HEK293 (cell line): ENCODE results near the gene METTL16.

Experiments used
- GLIS1 ChIP-seq: fragments of 450-650 bp; formaldehyde crosslinking; IDR thresholded peaks from 2 replicates; pipeline ENCODE4 v1.5.1; 2016; ENCODE audit warnings: missing biosample characterization, missing genetic modification characterization
- KLF16 ChIP-seq: fragments of 450-650 bp; formaldehyde crosslinking; IDR thresholded peaks from 2 replicates; pipeline ENCODE4 v1.5.1; 2017; ENCODE audit warnings: missing biosample characterization, missing genetic modification characterization
- KLF9 ChIP-seq: fragments of 450-650 bp; formaldehyde crosslinking; IDR thresholded peaks from 2 replicates; pipeline ENCODE4 v1.5.1; 2016; ENCODE audit warnings: missing biosample characterization, missing genetic modification characterization, low read depth
- SCRT2 ChIP-seq: fragments of 450-650 bp; formaldehyde crosslinking; IDR thresholded peaks from 2 replicates; pipeline ENCODE4 v1.5.1; 2016; ENCODE audit warnings: missing biosample characterization, missing genetic modification characterization
- SP2 ChIP-seq: fragments of 450-650 bp; formaldehyde crosslinking; IDR thresholded peaks from 2 replicates; pipeline ENCODE4 v1.5.1; 2016; ENCODE audit warnings: missing biosample characterization, missing genetic modification characterization
- SP3 ChIP-seq: fragments of 450-650 bp; formaldehyde crosslinking; IDR thresholded peaks from 2 replicates; pipeline ENCODE4 v1.5.1; 2016; ENCODE audit warnings: missing biosample characterization, missing genetic modification characterization
- TRIM28 ChIP-seq: IDR thresholded peaks from 2 replicates; pipeline ENCODE4 v1.6.1; 2011; ENCODE audit warnings: low read length, control low read depth, borderline replicate concordance
- WT1 ChIP-seq: fragments of 450-650 bp; formaldehyde crosslinking; IDR thresholded peaks from 2 replicates; pipeline ENCODE4 v1.5.1; 2016; ENCODE audit warnings: missing biosample characterization, missing genetic modification characterization
- ZBTB1 ChIP-seq: fragments of 450-650 bp; formaldehyde crosslinking; IDR thresholded peaks from 2 replicates; pipeline ENCODE4 v1.5.1; 2016; ENCODE audit warnings: missing biosample characterization, missing genetic modification characterization
- ZBTB7A ChIP-seq: fragments of 450-650 bp; formaldehyde crosslinking; IDR thresholded peaks from 2 replicates; pipeline ENCODE4 v1.5.1; 2016; ENCODE audit warnings: low read depth, missing biosample characterization, missing genetic modification characterization
- ZBTB8A ChIP-seq: fragments of 450-650 bp; formaldehyde crosslinking; IDR thresholded peaks from 2 replicates; pipeline ENCODE4 v1.5.1; 2016; ENCODE audit warnings: missing biosample characterization, missing genetic modification characterization
- ZEB2 ChIP-seq: fragments of 450-650 bp; formaldehyde crosslinking; IDR thresholded peaks from 2 replicates; pipeline ENCODE4 v1.5.1; 2016; ENCODE audit warnings: missing biosample characterization, missing genetic modification characterization
- ZNF10 ChIP-seq: fragments of 450-650 bp; formaldehyde crosslinking; IDR thresholded peaks from 2 replicates; pipeline ENCODE4 v1.5.1; 2017; ENCODE audit warnings: missing biosample characterization, missing genetic modification characterization
- ZNF24 ChIP-seq: fragments of 450-650 bp; formaldehyde crosslinking; IDR thresholded peaks from 2 replicates; pipeline ENCODE4 v1.5.1; 2016; ENCODE audit warnings: missing biosample characterization, missing genetic modification characterization
- ZNF26 ChIP-seq: fragments of 450-650 bp; formaldehyde crosslinking; IDR thresholded peaks from 2 replicates; pipeline ENCODE4 v1.5.1; 2016; ENCODE audit warnings: missing biosample characterization, missing genetic modification characterization
- ZNF324 ChIP-seq: fragments of 450-650 bp; formaldehyde crosslinking; IDR thresholded peaks from 2 replicates; pipeline ENCODE4 v1.5.1; 2016; ENCODE audit warnings: missing biosample characterization, missing genetic modification characterization
- ZNF335 ChIP-seq: fragments of 450-650 bp; formaldehyde crosslinking; conservative IDR thresholded peaks from 2 replicates; pipeline ENCODE4 v1.5.1; 2016; ENCODE audit warnings: missing biosample characterization, missing genetic modification characterization
- ZNF341 ChIP-seq: fragments of 450-650 bp; formaldehyde crosslinking; IDR thresholded peaks from 2 replicates; pipeline ENCODE4; 2016; ENCODE audit warnings: low read depth, missing biosample characterization, missing genetic modification characterization
- ZNF48 ChIP-seq: fragments of 450-650 bp; formaldehyde crosslinking; IDR thresholded peaks from 2 replicates; pipeline ENCODE4 v1.5.1; 2016; ENCODE audit warnings: missing biosample characterization, missing genetic modification characterization
- ZNF514 ChIP-seq: fragments of 450-650 bp; formaldehyde crosslinking; IDR thresholded peaks from 2 replicates; pipeline ENCODE4 v1.5.1; 2016; ENCODE audit warnings: missing biosample characterization, missing genetic modification characterization
- ZNF549 ChIP-seq: fragments of 450-650 bp; IDR thresholded peaks from 2 replicates; pipeline ENCODE4 v1.5.1; 2018; ENCODE audit warnings: missing biosample characterization, missing genetic modification characterization, mild to moderate bottlenecking, inconsistent platforms, moderate library complexity
- ZNF558 ChIP-seq: fragments of 450-650 bp; formaldehyde crosslinking; IDR thresholded peaks from 2 replicates; pipeline ENCODE4 v1.5.1; 2016; ENCODE audit warnings: missing biosample characterization, missing genetic modification characterization
- ZNF664 ChIP-seq: fragments of 450-650 bp; formaldehyde crosslinking; IDR thresholded peaks from 2 replicates; pipeline ENCODE4 v1.5.1; 2016; ENCODE audit warnings: missing biosample characterization, missing genetic modification characterization
- ZNF701 ChIP-seq: fragments of 450-650 bp; formaldehyde crosslinking; IDR thresholded peaks from 2 replicates; pipeline ENCODE4 v1.5.1; 2016; ENCODE audit warnings: missing biosample characterization, missing genetic modification characterization
- ZNF791 ChIP-seq: fragments of 450-650 bp; formaldehyde crosslinking; IDR thresholded peaks from 2 replicates; pipeline ENCODE4 v1.5.1; 2016; ENCODE audit warnings: missing biosample characterization, missing genetic modification characterization
- TF ChIP-seq, protein P1 (sequence below): fragments of 450-650 bp; formaldehyde crosslinking; IDR thresholded peaks from 2 replicates; pipeline ENCODE4 v1.5.1; 2016; ENCODE audit warnings: missing biosample characterization, missing genetic modification characterization
- TF ChIP-seq, protein P2 (sequence below): fragments of 450-650 bp; formaldehyde crosslinking; IDR thresholded peaks from 2 replicates; pipeline ENCODE4 v1.5.1; 2016; ENCODE audit warnings: missing biosample characterization, missing genetic modification characterization
- TF ChIP-seq, protein P3 (sequence below): fragments of 450-650 bp; formaldehyde crosslinking; IDR thresholded peaks from 2 replicates; pipeline ENCODE4 v1.5.1; 2017; ENCODE audit warnings: missing biosample characterization, missing genetic modification characterization

Gene METTL16

DNA sequence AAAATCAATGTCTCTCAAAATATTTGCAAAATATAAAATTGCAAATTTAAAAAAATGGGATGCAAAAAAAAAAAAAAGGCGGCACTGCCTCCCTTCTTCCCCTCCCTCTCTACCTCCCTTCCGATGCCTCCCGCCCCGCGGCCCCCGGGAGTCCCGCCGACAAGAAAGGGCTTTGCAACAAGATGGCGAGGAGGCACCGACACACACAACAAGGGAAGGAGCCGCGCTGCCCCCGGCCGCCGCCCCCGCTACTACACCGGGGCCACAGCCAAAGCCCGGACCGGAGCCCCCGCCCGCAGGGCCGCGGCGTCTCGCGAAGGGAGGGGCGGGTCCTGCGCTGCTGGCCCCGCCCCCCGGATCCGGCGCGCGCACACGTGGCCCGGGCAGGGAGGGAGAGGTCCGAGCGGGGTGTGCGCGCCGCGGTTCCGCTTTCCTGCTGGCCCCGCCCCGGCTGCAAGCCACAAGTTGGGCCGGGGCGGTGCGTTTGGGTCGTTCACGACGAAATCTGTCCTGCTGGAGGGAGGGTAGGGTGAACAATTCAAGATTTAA, 110.7 kb downstream of the METTL16 start, which contains the start of gene MNT (continued):
- TF ChIP-seq, protein P1, sequence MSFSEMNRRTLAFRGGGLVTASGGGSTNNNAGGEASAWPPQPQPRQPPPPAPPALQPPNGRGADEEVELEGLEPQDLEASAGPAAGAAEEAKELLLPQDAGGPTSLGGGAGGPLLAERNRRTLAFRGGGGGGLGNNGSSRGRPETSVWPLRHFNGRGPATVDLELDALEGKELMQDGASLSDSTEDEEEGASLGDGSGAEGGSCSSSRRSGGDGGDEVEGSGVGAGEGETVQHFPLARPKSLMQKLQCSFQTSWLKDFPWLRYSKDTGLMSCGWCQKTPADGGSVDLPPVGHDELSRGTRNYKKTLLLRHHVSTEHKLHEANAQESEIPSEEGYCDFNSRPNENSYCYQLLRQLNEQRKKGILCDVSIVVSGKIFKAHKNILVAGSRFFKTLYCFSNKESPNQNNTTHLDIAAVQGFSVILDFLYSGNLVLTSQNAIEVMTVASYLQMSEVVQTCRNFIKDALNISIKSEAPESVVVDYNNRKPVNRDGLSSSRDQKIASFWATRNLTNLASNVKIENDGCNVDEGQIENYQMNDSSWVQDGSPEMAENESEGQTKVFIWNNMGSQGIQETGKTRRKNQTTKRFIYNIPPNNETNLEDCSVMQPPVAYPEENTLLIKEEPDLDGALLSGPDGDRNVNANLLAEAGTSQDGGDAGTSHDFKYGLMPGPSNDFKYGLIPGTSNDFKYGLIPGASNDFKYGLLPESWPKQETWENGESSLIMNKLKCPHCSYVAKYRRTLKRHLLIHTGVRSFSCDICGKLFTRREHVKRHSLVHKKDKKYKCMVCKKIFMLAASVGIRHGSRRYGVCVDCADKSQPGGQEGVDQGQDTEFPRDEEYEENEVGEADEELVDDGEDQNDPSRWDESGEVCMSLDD (tag by site-specific recombination) = peak; percentile 51; the same call in 1 of the 2 replicates
- TF ChIP-seq GLIS1 (tag by site-specific recombination) (peak; percentile 84), ZNF514 (tag by site-specific recombination) (no peak), TRIM28 (no peak), ZNF10 (tag by site-specific recombination) (0 out of 2 replicates have a peak, but pooled peaks have one; percentile 37), ZNF48 (tag by site-specific recombination) (no peak), ZNF558 (no peak), ZNF335 (peak; percentile 94), ZNF701 (no peak), ZNF324 (tag by site-specific recombination) (peak; percentile 55), SP2 (peak; percentile 68), ZNF341 (tag by site-specific recombination) (0 out of 2 replicates have a peak, but pooled peaks have one; percentile 2), ZEB2 (no peak), ZNF549 (tag by site-specific recombination) (no peak), ZNF24 (tag by site-specific recombination) (peak; percentile 69; the same call in 1 of the 2 replicates), WT1 (tag by site-specific recombination) (peak; percentile 85), SP3 (tag by site-specific recombination) (peak; percentile 6), ZBTB1 (tag by site-specific recombination) (no peak), ZBTB8A (tag by site-specific recombination) (peak; percentile 85), ZNF664 (tag by site-specific recombination) (no peak), ZNF791 (tag by site-specific recombination) (no peak), SCRT2 (peak; percentile 97), ZNF26 (tag by site-specific recombination) (no peak), KLF16 (tag by site-specific recombination) (no peak), ZBTB7A (tag by site-specific recombination) (peak; percentile 71; the same call in 1 of the 2 replicates), KLF9 (tag by site-specific recombination) (peak; percentile 40)
- TF ChIP-seq, protein P2, sequence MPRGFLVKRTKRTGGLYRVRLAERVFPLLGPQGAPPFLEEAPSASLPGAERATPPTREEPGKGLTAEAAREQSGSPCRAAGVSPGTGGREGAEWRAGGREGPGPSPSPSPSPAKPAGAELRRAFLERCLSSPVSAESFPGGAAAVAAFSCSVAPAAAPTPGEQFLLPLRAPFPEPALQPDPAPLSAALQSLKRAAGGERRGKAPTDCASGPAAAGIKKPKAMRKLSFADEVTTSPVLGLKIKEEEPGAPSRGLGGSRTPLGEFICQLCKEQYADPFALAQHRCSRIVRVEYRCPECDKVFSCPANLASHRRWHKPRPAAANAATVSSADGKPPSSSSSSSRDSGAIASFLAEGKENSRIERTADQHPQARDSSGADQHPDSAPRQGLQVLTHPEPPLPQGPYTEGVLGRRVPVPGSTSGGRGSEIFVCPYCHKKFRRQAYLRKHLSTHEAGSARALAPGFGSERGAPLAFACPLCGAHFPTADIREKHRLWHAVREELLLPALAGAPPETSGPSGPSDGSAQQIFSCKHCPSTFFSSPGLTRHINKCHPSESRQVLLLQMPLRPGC = peak; percentile 38; the same call in 1 of the 2 replicates
- TF ChIP-seq, protein P3, sequence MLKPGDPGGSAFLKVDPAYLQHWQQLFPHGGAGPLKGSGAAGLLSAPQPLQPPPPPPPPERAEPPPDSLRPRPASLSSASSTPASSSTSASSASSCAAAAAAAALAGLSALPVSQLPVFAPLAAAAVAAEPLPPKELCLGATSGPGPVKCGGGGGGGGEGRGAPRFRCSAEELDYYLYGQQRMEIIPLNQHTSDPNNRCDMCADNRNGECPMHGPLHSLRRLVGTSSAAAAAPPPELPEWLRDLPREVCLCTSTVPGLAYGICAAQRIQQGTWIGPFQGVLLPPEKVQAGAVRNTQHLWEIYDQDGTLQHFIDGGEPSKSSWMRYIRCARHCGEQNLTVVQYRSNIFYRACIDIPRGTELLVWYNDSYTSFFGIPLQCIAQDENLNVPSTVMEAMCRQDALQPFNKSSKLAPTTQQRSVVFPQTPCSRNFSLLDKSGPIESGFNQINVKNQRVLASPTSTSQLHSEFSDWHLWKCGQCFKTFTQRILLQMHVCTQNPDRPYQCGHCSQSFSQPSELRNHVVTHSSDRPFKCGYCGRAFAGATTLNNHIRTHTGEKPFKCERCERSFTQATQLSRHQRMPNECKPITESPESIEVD (tag by site-specific recombination) = no peak
